Skeletal muscle satellite cell (primary cell): ENCODE data around the gene PFN4.
"Not testable (repeated sequence)": the region's sequence is repeated elsewhere in the genome, so short reads cannot be mapped to it uniquely, and the experiment has no call there.

Experiments used
- H3K27me3 ChIP-seq: 2 replicates; pipeline ENCODE4 v1.7.0; 2013; ENCODE audit warnings: low read length; ENCODE audit not compliant: control insufficient read depth, insufficient read depth
- H3K36me3 ChIP-seq: 2 replicates; pipeline ENCODE4 v1.7.0; 2013; ENCODE audit warnings: mild to moderate bottlenecking, control low read depth, low read length; ENCODE audit not compliant: insufficient read depth
- H3K4me1 ChIP-seq: 2 replicates; pipeline ENCODE4 v1.7.0; 2013; ENCODE audit warnings: low read length; ENCODE audit not compliant: control insufficient read depth, insufficient read depth
- H3K4me2 ChIP-seq: 2 replicates; pipeline ENCODE4 v1.7.0; 2013; ENCODE audit warnings: mild to moderate bottlenecking, low read length
- H3K4me3 ChIP-seq: 2 replicates; pipeline ENCODE4 v1.7.0; 2013; ENCODE audit warnings: low read length
- H3K9ac ChIP-seq: 2 replicates; pipeline ENCODE4 v1.7.0; 2013; ENCODE audit warnings: mild to moderate bottlenecking, low read depth, low read length, moderate library complexity
- H3K9me3 ChIP-seq: replicated peaks from 2 replicates; pipeline ENCODE4 v1.7.0; 2013; ENCODE audit warnings: mild to moderate bottlenecking, control low read depth, low read length

PFN4 gene

GRCh38 chr2:24110660-24111303, 12.4 kb downstream of the PFN4 start:
- Histone ChIP-seq H3K4me1 (peaks cover 23% of the 10 kb centered on the region), H3K4me2 (no peak overlapping the region), H3K9me3 (peaks cover 6% of the 10 kb centered on the region), H3K9ac (no peak overlapping the region), H3K27me3 (no peaks in the 10 kb centered on the region), H3K36me3 (no peaks in the 10 kb centered on the region), H3K4me3 (no peak overlapping the region)

- H3K4me3 ChIP-seq, H3K4me2 ChIP-seq, H3K36me3 ChIP-seq, H3K9me3 ChIP-seq, H3K9ac ChIP-seq, H3K27me3 ChIP-seq: not testable (repeated sequence)
- H3K4me1 ChIP-seq, result peaks cover 23% of the 10 kb centered on the region
Observed at GRCh38 chr2:24109431-24109830, 13.7 kb downstream of the PFN4 start.

GRCh38 chr2:24107336-24107735, 15.8 kb downstream of the PFN4 start:
- H3K27me3 ChIP-seq, result no peaks in the 10 kb centered on the region
- H3K36me3 ChIP-seq, result no peaks in the 10 kb centered on the region
- no peak overlapping the region for H3K9ac ChIP-seq
- H3K4me3 ChIP-seq, result no peak overlapping the region
- no peak overlapping the region for H3K4me2 ChIP-seq
- no peaks in the 10 kb centered on the region for H3K9me3 ChIP-seq
- H3K4me1 ChIP-seq, result peaks cover 23% of the 10 kb centered on the region

GRCh38 chr2:24106786-24107185, 16.3 kb downstream of the PFN4 start:
- H3K4me2 ChIP-seq, result no peak overlapping the region
- H3K4me1 ChIP-seq, result peaks cover 20% of the 10 kb centered on the region
- no peaks in the 10 kb centered on the region for H3K9me3 ChIP-seq
- no peaks in the 10 kb centered on the region for H3K27me3 ChIP-seq
- H3K36me3 ChIP-seq, result no peaks in the 10 kb centered on the region
- no peak overlapping the region for H3K4me3 ChIP-seq
- no peak overlapping the region for H3K9ac ChIP-seq

- H3K9ac ChIP-seq, result no peak overlapping the region
- H3K4me3 ChIP-seq, result no peak overlapping the region
- peaks cover 10% of the 10 kb centered on the region for H3K4me1 ChIP-seq
- H3K9me3 ChIP-seq, result no peaks in the 10 kb centered on the region
- H3K27me3 ChIP-seq, result no peaks in the 10 kb centered on the region
- no peak overlapping the region for H3K4me2 ChIP-seq
- H3K36me3 ChIP-seq, result no peaks in the 10 kb centered on the region
Observed at GRCh38 chr2:24105816-24106215, 17.3 kb downstream of the PFN4 start.

GRCh38 chr2:24104906-24105305, 18.2 kb downstream of the PFN4 start:
- H3K9me3 ChIP-seq, result no peaks in the 10 kb centered on the region
- H3K9ac ChIP-seq, result no peak overlapping the region
- peaks cover 3% of the 10 kb centered on the region for H3K4me1 ChIP-seq
- H3K27me3 ChIP-seq, result no peaks in the 10 kb centered on the region
- H3K4me3 ChIP-seq, result no peak overlapping the region
- no peaks in the 10 kb centered on the region for H3K36me3 ChIP-seq
- no peak overlapping the region for H3K4me2 ChIP-seq

GRCh38 chr2:24104110-24104650, 19.0 kb downstream of the PFN4 start:
- Histone ChIP-seq H3K4me2 (no peak overlapping the region), H3K9ac (no peak overlapping the region), H3K4me3 (no peak overlapping the region), H3K4me1 (peaks cover 3% of the 10 kb centered on the region), H3K9me3 (no peaks in the 10 kb centered on the region), H3K36me3 (no peaks in the 10 kb centered on the region), H3K27me3 (no peaks in the 10 kb centered on the region)

- Histone ChIP-seq H3K9me3 (no peaks in the 10 kb centered on the region), H3K9ac (no peak overlapping the region), H3K4me3 (no peak overlapping the region), H3K4me2 (no peak overlapping the region), H3K4me1 (peaks cover 3% of the 10 kb centered on the region), H3K36me3 (no peaks in the 10 kb centered on the region), H3K27me3 (no peaks in the 10 kb centered on the region)
Observed at GRCh38 chr2:24102677-24103076, 20.5 kb downstream of the PFN4 start.

GRCh38 chr2:24101992-24102391, 21.1 kb downstream of the PFN4 start:
- Histone ChIP-seq H3K4me2 (no peak overlapping the region), H3K27me3 (no peaks in the 10 kb centered on the region), H3K9ac (no peak overlapping the region), H3K4me3 (no peak overlapping the region), H3K9me3 (no peaks in the 10 kb centered on the region), H3K4me1 (peaks cover 3% of the 10 kb centered on the region), H3K36me3 (no peaks in the 10 kb centered on the region)

GRCh38 chr2:24100732-24101131, 22.4 kb downstream of the PFN4 start:
- not testable (repeated sequence) for H3K4me1 ChIP-seq, H3K4me3 ChIP-seq, H3K36me3 ChIP-seq, H3K27me3 ChIP-seq, H3K4me2 ChIP-seq, H3K9me3 ChIP-seq, H3K9ac ChIP-seq

- not testable (repeated sequence) for H3K9me3 ChIP-seq, H3K36me3 ChIP-seq, H3K27me3 ChIP-seq, H3K4me3 ChIP-seq, H3K9ac ChIP-seq, H3K4me2 ChIP-seq, H3K4me1 ChIP-seq
Observed at GRCh38 chr2:24095171-24095677, 27.9 kb downstream of the PFN4 start.

- not testable (repeated sequence) for H3K4me3 ChIP-seq, H3K27me3 ChIP-seq, H3K4me2 ChIP-seq, H3K36me3 ChIP-seq, H3K4me1 ChIP-seq, H3K9me3 ChIP-seq, H3K9ac ChIP-seq
Observed at GRCh38 chr2:24093270-24093669, 29.9 kb downstream of the PFN4 start.
